Activated CD4-positive, alpha-beta T cell treated with anti-CD3 and anti-CD28 coated beads, Interleukin-2, amount 10 ng/mL, durations not matched to agents 24 days and 14 days (primary cell): Measurements from ENCODE around the gene FBN1. TPM values are rescaled to one million over a fixed set of nuclear protein-coding genes. Genes with fewer than 3 reads are reported as not detected.

ENCODE experiments used
- DNase-seq: peaks from one replicate; pipeline ENCODE4 v3.0.0; 2022
- H3K27ac Mint-ChIP-seq: one replicate; pipeline ENCODE4 v1.8.0; 2022; ENCODE audit warnings: mild to moderate bottlenecking, mixed read lengths
- H3K27me3 Mint-ChIP-seq: one replicate; pipeline ENCODE4 v1.8.0; 2022; ENCODE audit warnings: mixed read lengths
- H3K36me3 Mint-ChIP-seq: one replicate; pipeline ENCODE4 v1.8.0; 2022; ENCODE audit warnings: low read depth, mild to moderate bottlenecking, mixed read lengths
- H3K4me1 Mint-ChIP-seq: one replicate; pipeline ENCODE4 v1.8.0; 2021; ENCODE audit warnings: mixed read lengths
- H3K4me3 Mint-ChIP-seq: one replicate; pipeline ENCODE4 v1.8.0; 2022; ENCODE audit warnings: mild to moderate bottlenecking, moderate library complexity, mixed read lengths
- H3K9me3 Mint-ChIP-seq: one replicate; pipeline ENCODE4 v1.8.0; 2021; ENCODE audit warnings: mixed read lengths
- intact Hi-C: fragments of 100-400 bp; cut with micrococcal nuclease; formaldehyde crosslinking; loops from one replicate; pipeline ENCODE4 v1.15.1; 2023
- total RNA-seq: library from RNA; stranded (reverse); gene quantifications from 2 replicates; pipeline ENCODE4 v1.2.3, GENCODE V29; 2022

Gene FBN1
- total RNA-seq, 1 donor from 2014 or later: 1.0 TPM

- Mint-ChIP-seq H3K36me3 (no peaks in the 10 kb centered on the region), H3K9me3 (no peaks in the 10 kb centered on the region), H3K27me3 (no peaks in the 10 kb centered on the region), H3K4me3 (no peak overlapping the region), H3K4me1 (no peaks in the 10 kb centered on the region), H3K27ac (no peak overlapping the region)
- intact Hi-C loops: no loop called here
- no peak for DNase-seq
These were observed 68.0 kb downstream of the FBN1 start for GRCh38 chr15:48577469-48577868.

DNA sequence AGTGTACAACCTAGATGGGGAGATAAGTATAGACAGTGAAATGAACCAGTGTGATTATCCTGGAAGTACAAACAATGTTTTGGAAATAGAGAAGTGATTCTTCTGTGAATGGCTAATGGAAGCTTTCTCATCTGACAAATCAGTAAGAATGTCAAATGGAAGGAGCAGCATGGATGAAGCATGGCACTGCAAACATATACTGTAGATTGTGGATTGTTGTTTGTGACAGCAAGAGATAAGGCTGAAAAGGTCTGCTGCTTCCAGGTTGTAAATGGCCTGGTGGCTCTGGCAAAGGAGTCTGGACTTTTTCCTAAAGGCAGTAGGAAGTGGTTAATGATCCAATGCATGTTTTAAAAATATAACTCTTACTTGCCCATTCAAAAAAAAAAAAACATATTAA, 71.3 kb downstream of the FBN1 start:
- no peaks in the 10 kb centered on the region for H3K4me1 Mint-ChIP-seq
- no peaks in the 10 kb centered on the region for H3K9me3 Mint-ChIP-seq
- H3K36me3 Mint-ChIP-seq: no peaks in the 10 kb centered on the region
- no peak for DNase-seq
- peaks cover under 1% of the 10 kb centered on the region for H3K27me3 Mint-ChIP-seq
- no peak overlapping the region for H3K27ac Mint-ChIP-seq
- intact Hi-C loops: no loop called here
- H3K4me3 Mint-ChIP-seq: no peak overlapping the region

GRCh38 chr15:48573780-48574179, 71.7 kb downstream of the FBN1 start:
- H3K4me3 Mint-ChIP-seq: no peak overlapping the region
- no peak for DNase-seq
- no peak overlapping the region for H3K27ac Mint-ChIP-seq
- intact Hi-C loops: no loop called here
- peaks cover 5% of the 10 kb centered on the region for H3K27me3 Mint-ChIP-seq
- no peaks in the 10 kb centered on the region for H3K9me3 Mint-ChIP-seq
- no peaks in the 10 kb centered on the region for H3K36me3 Mint-ChIP-seq
- no peaks in the 10 kb centered on the region for H3K4me1 Mint-ChIP-seq

- Mint-ChIP-seq H3K27me3 (peaks cover 8% of the 10 kb centered on the region), H3K4me1 (no peaks in the 10 kb centered on the region), H3K4me3 (no peak overlapping the region), H3K9me3 (no peaks in the 10 kb centered on the region), H3K36me3 (no peaks in the 10 kb centered on the region), H3K27ac (no peak overlapping the region)
- intact Hi-C loops: no loop called here
- DNase-seq: no peak
These were observed 72.7 kb downstream of the FBN1 start for GRCh38 chr15:48572823-48573222.

- intact Hi-C loops: no loop called here
- Mint-ChIP-seq H3K27me3 (peaks cover 11% of the 10 kb centered on the region), H3K4me1 (no peaks in the 10 kb centered on the region), H3K9me3 (no peaks in the 10 kb centered on the region), H3K4me3 (no peak overlapping the region), H3K27ac (no peak overlapping the region), H3K36me3 (no peaks in the 10 kb centered on the region)
- no peak for DNase-seq
These were observed 74.0 kb downstream of the FBN1 start for GRCh38 chr15:48571510-48571909.

DNA sequence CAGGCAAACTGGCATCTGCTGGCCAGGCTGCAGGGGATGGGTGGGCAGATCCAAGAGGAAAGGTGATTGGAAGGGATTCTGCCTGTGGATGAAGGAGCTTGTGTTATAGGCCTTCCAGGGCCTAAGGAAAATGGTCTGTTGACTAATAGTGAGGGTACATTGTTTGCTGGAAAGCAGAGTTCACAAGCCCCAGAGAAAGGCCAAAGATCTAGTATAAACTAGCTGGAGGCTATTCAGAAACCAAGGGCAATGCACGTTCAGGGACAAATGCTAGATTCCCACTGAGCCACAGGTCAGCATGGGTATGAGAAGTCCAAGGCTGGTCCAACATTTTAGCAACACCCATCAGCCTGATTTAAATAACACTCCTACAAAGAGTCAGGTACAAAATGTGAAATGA, 74.7 kb downstream of the FBN1 start:
- no peak for DNase-seq
- H3K27ac Mint-ChIP-seq: no peak overlapping the region

GRCh38 chr15:48569591-48570302, 75.8 kb downstream of the FBN1 start:
- DNase-seq: no peak
- no peak overlapping the region for H3K27ac Mint-ChIP-seq
- H3K4me1 Mint-ChIP-seq: no peaks in the 10 kb centered on the region
- no peaks in the 10 kb centered on the region for H3K9me3 Mint-ChIP-seq
- intact Hi-C loops: no loop called here
- no peak overlapping the region for H3K4me3 Mint-ChIP-seq
- peaks cover 13% of the 10 kb centered on the region for H3K27me3 Mint-ChIP-seq
- H3K36me3 Mint-ChIP-seq: no peaks in the 10 kb centered on the region

More for the DNA sequence above, 74.7 kb downstream of the FBN1 start:
- H3K27me3 Mint-ChIP-seq: peaks cover 13% of the 10 kb centered on the region
- H3K4me1 Mint-ChIP-seq: no peaks in the 10 kb centered on the region
- no peak overlapping the region for H3K4me3 Mint-ChIP-seq
- H3K9me3 Mint-ChIP-seq: no peaks in the 10 kb centered on the region
- H3K36me3 Mint-ChIP-seq: no peaks in the 10 kb centered on the region
- intact Hi-C loops: no loop called here

DNA sequence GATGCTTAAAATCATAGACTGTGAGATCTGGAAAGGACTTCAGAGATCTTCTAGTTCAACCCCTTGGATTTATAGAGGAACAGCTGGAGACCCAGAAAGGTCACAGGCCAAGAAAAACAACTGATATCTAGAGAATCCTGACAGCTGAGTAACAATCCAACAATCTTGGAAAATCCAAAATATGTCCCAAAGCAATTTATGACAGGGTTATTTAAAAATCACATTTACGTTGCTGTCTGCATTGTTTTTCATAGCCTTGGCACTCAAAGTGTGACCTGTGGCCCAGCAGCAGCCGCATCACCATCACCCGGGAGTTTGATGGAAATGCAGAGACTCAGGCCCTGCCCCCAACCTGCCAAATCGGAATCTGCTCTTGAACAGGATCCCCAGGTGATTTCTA, 78.8 kb downstream of the FBN1 start:
- no peak overlapping the region for H3K27ac Mint-ChIP-seq
- no peak overlapping the region for H3K4me3 Mint-ChIP-seq
- intact Hi-C loops: no loop called here
- H3K4me1 Mint-ChIP-seq: no peaks in the 10 kb centered on the region
- H3K27me3 Mint-ChIP-seq: peaks cover 15% of the 10 kb centered on the region
- H3K9me3 Mint-ChIP-seq: no peaks in the 10 kb centered on the region
- no peaks in the 10 kb centered on the region for H3K36me3 Mint-ChIP-seq
- DNase-seq: no peak

DNA sequence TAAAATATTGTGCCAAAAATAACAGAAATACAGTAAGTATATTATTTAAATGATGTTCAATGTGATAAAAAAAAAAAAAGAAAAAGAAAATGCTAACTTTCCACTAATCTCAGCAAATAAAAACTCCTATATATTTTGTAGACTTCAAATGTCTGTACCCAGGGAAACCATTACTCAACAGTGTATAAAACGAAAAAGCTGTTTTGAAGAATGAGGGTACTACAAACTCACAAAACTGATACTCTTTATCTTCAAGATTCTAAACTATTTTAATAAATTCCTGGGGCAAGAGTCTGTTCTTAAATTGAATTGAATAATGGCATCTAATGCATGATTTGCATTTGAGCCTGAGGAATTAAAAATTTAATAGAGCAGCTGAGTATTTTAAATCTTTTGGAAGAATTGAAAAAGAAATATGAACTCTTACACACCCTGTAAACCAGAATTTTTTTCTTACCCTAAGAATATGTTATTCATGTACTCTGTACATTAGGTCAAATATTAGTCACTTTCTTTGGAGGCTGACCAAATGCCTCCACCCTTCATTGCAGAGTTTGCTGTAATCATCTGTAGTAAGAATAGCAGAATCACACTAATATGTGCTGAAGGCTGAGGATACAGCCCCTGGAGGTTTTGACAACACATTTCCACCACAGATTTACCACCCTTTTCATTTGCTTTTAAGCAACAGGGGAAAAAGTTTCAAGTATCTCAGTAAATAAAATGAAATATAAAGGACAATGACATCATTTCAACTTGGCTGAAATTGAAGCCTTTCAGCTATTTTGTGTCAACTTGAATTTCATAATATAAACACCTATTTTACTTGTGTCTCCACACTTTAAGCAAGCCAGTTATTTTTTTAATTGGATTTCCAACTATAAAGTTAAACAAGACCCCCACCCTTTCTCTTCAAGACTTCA, 79.7 kb downstream of the FBN1 start:
- H3K4me3 Mint-ChIP-seq: no peak overlapping the region
- H3K9me3 Mint-ChIP-seq: no peaks in the 10 kb centered on the region
- no peaks in the 10 kb centered on the region for H3K4me1 Mint-ChIP-seq
- no peak overlapping the region for H3K27ac Mint-ChIP-seq
- no peak for DNase-seq
- no peaks in the 10 kb centered on the region for H3K36me3 Mint-ChIP-seq
- H3K27me3 Mint-ChIP-seq: peaks cover 17% of the 10 kb centered on the region
- intact Hi-C loops: no loop called here

- H3K27ac Mint-ChIP-seq: no peak overlapping the region
- H3K4me1 Mint-ChIP-seq: no peaks in the 10 kb centered on the region
- peaks cover 17% of the 10 kb centered on the region for H3K27me3 Mint-ChIP-seq
- intact Hi-C loops: no loop called here
- H3K4me3 Mint-ChIP-seq: no peak overlapping the region
- DNase-seq: no peak
- H3K36me3 Mint-ChIP-seq: no peaks in the 10 kb centered on the region
- H3K9me3 Mint-ChIP-seq: no peaks in the 10 kb centered on the region
These were observed 80.8 kb downstream of the FBN1 start for GRCh38 chr15:48564690-48565089.

DNA sequence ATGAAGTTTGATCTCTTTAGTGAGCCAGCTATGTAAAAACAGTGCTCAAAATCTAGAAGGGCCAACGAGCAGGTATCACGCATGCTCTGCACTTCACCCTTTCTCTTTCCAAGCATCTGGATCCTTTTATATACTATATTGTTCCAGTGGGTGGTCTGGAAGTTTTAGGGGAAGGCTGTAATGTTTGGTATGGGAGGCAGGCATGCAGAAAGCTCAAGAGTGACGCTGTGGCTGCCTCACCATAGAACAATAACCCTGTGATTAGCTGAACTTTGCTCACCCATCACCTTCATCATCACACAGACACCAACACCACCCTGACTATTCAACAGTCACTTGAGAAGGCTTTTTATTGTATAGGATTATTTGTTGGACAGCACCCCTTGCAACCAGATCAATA, 81.6 kb downstream of the FBN1 start:
- Mint-ChIP-seq H3K9me3 (no peaks in the 10 kb centered on the region), H3K36me3 (no peaks in the 10 kb centered on the region), H3K27ac (no peak overlapping the region), H3K4me3 (no peak overlapping the region), H3K27me3 (peaks cover 14% of the 10 kb centered on the region), H3K4me1 (no peaks in the 10 kb centered on the region)
- intact Hi-C loops: no loop called here
- no peak for DNase-seq

GRCh38 chr15:48560321-48561051, 85.0 kb downstream of the FBN1 start:
- Mint-ChIP-seq H3K27me3 (peaks cover 7% of the 10 kb centered on the region), H3K27ac (no peak overlapping the region), H3K36me3 (no peaks in the 10 kb centered on the region), H3K4me1 (no peaks in the 10 kb centered on the region), H3K9me3 (no peaks in the 10 kb centered on the region), H3K4me3 (no peak overlapping the region)
- no peak for DNase-seq
- intact Hi-C loops: no loop called here

GRCh38 chr15:48559285-48559684, 86.2 kb downstream of the FBN1 start:
- no peak overlapping the region for H3K27ac Mint-ChIP-seq
- H3K9me3 Mint-ChIP-seq: no peaks in the 10 kb centered on the region
- H3K4me3 Mint-ChIP-seq: no peak overlapping the region
- no peaks in the 10 kb centered on the region for H3K36me3 Mint-ChIP-seq
- intact Hi-C loops: no loop called here
- H3K4me1 Mint-ChIP-seq: no peaks in the 10 kb centered on the region
- DNase-seq: peak; percentile 18
- H3K27me3 Mint-ChIP-seq: peaks cover 7% of the 10 kb centered on the region

DNA sequence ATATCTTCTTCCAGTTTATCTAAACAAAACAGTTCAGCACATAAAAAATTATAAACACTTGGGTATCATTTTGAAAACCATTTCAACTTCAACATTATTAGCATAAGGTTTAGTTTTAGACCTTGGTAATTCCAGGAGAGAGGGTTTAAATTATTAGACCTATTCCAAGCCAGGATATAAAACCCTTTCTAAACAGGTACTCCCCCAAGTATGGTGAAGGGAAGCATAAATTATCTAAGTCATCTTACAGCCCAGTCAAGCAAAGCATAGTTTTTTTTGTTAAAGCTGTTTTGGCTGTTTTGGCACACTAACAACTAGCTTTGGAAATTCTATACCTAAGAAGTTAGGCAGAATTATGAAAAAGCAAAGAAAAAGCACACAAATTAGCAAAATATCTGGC, 87.3 kb downstream of the FBN1 start:
- no peak for DNase-seq
- Mint-ChIP-seq H3K36me3 (no peaks in the 10 kb centered on the region), H3K4me1 (no peaks in the 10 kb centered on the region), H3K4me3 (no peak overlapping the region), H3K27ac (no peak overlapping the region), H3K9me3 (no peaks in the 10 kb centered on the region), H3K27me3 (peaks cover 7% of the 10 kb centered on the region)
- intact Hi-C loops: no loop called here
